Upper lobe of left lung (tissue), 4 donors: ENCODE data around the gene HBA1.
"Not testable (repeated sequence)": the region's sequence is repeated elsewhere in the genome, so short reads cannot be mapped to it uniquely, and the experiment has no call there.

Source experiments
- CTCF ChIP-seq, 6 experiments: fragments of 450-650 bp in 4 of 6; fragments of 200-600 bp in 2 of 6; sonication (generic) in 2 of 6; IDR thresholded peaks; one replicate each; pipeline ENCODE4 v1.5.1; 2016 to 2019; ENCODE audit warnings: antibody characterized with exemption in 6 of 6
- EP300 ChIP-seq, 4 donors: sonication (generic); formaldehyde crosslinking; IDR thresholded peaks; one replicate each; pipeline ENCODE4 v1.5.1; 2017; ENCODE audit warnings: antibody characterized with exemption in 4 of 4, control low read depth in 2 of 4
- POLR2A ChIP-seq, 4 donors: fragments of 450-650 bp; IDR thresholded peaks; one replicate each; pipeline ENCODE4 v1.5.1; 2016 to 2017; ENCODE audit warnings: antibody characterized with exemption in 4 of 4, mild to moderate bottlenecking in 2 of 4
- POLR2AphosphoS5 ChIP-seq, 2 donors: sonication (generic); formaldehyde crosslinking; IDR thresholded peaks; one replicate each; pipeline ENCODE4 v1.5.1; 2017; ENCODE audit warnings: antibody characterized with exemption in 2 of 2

- not testable (repeated sequence) for TF ChIP-seq CTCF, POLR2A, POLR2AphosphoS5, EP300 (IDR thresholded peaks at IDR 0.05)
Observed at GRCh38 chr16:163696-164095, 12.8 kb upstream of the HBA1 start.
